Epithelial cell of esophagus (primary cell): ENCODE data around the gene LACTBL1.

Experiments used
- DNase-seq: peaks from one replicate; pipeline ENCODE4 v3.0.0; 2010; ENCODE audit warnings: low read depth
- H3K4me3 ChIP-seq: 2 replicates; pipeline ENCODE4 v1.5.1; 2011; ENCODE audit warnings: mild to moderate bottlenecking, low read length, control low read depth
- TF ChIP-seq, protein P1 (sequence below): IDR thresholded peaks from 2 replicates; pipeline ENCODE4 v1.5.1; 2011; ENCODE audit warnings: low read depth, mild to moderate bottlenecking, low read length, control low read depth, inconsistent platforms; ENCODE audit not compliant: insufficient read depth; ENCODE audit errors: missing control alignments

LACTBL1 gene

GRCh38 chr1:22971161-22971560 lies 1.5 kb downstream of the LACTBL1 start:
- no peak for DNase-seq
- TF ChIP-seq, protein P1, sequence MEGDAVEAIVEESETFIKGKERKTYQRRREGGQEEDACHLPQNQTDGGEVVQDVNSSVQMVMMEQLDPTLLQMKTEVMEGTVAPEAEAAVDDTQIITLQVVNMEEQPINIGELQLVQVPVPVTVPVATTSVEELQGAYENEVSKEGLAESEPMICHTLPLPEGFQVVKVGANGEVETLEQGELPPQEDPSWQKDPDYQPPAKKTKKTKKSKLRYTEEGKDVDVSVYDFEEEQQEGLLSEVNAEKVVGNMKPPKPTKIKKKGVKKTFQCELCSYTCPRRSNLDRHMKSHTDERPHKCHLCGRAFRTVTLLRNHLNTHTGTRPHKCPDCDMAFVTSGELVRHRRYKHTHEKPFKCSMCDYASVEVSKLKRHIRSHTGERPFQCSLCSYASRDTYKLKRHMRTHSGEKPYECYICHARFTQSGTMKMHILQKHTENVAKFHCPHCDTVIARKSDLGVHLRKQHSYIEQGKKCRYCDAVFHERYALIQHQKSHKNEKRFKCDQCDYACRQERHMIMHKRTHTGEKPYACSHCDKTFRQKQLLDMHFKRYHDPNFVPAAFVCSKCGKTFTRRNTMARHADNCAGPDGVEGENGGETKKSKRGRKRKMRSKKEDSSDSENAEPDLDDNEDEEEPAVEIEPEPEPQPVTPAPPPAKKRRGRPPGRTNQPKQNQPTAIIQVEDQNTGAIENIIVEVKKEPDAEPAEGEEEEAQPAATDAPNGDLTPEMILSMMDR, result no peak
- H3K4me3 ChIP-seq, result no peak overlapping the region

DNA sequence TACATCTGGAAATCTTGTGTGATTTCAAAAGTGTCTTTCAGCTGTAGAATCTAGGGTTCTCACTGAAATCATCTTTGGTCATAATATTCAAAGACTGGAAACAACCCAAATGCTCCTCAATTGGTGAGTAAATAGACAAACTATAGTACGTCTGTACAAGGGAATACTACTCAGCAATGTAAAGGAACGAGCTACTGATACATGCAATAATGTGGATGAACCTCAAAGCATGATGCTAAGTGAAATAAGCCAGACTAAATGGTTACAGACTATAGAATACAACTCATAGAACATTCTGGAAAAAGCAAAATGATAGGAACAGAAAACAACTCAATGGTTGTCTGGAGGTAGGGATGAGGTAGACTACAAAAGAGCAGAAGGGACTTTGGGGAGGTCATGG lies 2.6 kb downstream of the LACTBL1 start:
- TF ChIP-seq, protein P1, result no peak
- no peak overlapping the region for H3K4me3 ChIP-seq
- DNase-seq, result no peak

GRCh38 chr1:22969304-22969709 lies 3.4 kb downstream of the LACTBL1 start:
- no peak overlapping the region for H3K4me3 ChIP-seq
- TF ChIP-seq, protein P1, result no peak
- peak; percentile 66 for DNase-seq

DNA sequence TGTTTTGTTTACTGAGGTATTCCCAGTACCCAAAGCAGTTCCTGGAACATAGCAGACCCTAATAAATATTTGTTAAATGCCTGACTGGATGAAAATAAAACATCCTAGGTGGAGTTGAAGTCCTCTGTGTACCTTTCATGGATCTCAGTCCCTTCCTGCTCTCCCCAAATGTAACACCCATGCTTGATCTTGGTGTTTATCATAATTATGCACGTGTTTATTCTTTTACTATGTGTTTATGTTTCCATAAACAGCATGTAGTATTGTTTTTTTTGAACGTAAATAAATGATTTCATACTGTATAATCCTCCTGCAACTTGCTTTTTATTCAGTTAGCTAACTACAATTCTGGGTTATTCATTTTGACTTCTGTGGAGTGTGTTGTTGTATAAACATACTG lies 4.8 kb downstream of the LACTBL1 start:
- H3K4me3 ChIP-seq, result no peak overlapping the region
- TF ChIP-seq, protein P1, result no peak
- no peak for DNase-seq

DNA sequence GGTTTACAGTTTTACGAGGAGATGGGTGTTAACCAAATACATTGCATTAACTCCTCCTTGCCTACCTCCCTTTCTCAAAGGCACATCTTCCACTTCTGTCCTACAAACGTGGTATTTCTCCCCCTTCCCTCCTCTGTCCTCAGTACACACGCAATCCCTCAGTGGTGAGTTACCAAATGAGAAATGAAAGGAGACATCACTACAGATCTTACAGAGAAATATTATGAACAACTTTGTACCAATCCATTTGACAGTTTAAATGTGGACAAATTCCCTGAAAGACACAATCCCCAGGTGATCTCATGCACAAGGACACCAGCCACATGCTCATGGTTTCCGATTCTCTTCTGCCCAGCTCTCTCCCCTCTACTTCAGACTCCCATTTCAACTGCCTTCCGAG lies 6.4 kb downstream of the LACTBL1 start:
- DNase-seq, result no peak
- TF ChIP-seq, protein P1, result no peak
- H3K4me3 ChIP-seq, result no peak overlapping the region

DNA sequence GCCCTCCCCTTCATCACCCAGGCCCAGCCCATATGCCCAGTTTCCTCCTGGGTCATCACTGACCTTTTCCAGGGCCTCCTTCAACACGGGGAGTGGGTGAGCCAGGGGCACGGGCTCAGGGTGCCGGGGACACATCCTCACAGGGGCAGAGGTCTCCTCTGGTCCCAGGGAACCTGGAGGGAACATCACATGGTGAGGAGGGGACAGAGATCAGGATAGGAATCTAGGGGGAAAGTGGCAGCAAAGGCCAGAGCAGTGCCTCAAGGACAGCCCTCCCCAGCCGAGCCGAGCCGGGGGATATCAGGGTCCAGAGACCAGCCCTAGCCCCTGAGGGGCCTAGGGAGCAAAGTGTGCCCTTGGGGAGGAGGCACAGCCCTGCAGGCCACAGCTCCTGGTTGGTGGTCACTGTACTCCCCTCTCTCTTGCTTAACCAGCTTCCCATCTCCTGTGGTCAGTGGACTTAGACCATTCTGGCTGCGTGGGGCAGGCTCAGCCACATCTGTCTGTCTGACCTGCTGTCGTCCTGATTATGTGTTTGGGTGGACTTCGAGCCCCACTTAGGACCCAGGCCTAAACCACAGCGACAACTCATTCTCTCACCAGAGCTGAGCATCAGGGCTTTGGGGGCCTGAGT lies 9.5 kb downstream of the LACTBL1 start:
- TF ChIP-seq, protein P1, result no peak
- no peak for DNase-seq
- H3K4me3 ChIP-seq, result no peak overlapping the region

DNA sequence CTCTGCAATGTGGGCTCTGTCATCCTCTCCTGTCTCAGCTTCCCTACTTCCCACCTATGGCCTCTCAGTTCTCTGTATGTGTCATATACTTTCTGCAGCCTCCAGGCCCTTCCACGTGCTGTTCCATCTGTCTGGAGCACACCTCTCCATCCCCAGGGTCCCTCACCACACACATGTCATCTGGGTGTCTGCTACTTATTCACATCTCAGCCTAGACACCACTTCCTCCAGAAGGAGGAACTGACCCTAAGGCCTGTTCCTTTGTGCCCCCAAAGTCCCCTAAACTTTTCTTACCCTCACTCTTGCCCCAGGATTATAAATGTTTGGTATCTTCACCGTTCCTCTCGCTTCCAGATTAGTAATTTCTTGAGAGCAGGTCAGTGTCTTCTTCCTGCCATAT lies 10.1 kb downstream of the LACTBL1 start:
- no peak for DNase-seq
- H3K4me3 ChIP-seq, result no peak overlapping the region
- TF ChIP-seq, protein P1, result no peak
